IMR-90 (cell line): ENCODE results near the gene RADX. TPM values are rescaled to one million over a fixed set of nuclear protein-coding genes. Genes with fewer than 3 reads are reported as not detected.
A peak's percentile ranks its signal among the peaks of the same experiment; 100 is the strongest.

Experiments
- ATAC-seq: fragments of 200-7000 bp; cut with Tn5 transposase; 2 replicates; pipeline ENCODE4 v1.9.1; 2020; ENCODE audit warnings: low read depth, mild to moderate bottlenecking, moderate library complexity
- BruUV-seq: library from RNA; stranded (reverse); fragments of 400-500 nt; replicated peaks from 2 replicates; lab custom pipeline; 2021; lab: Mats Ljungman, UMichigan
- CTCF ChIA-PET: fragments of 300-600 bp; formaldehyde crosslinking; extraction: SDS; loops from one replicate; lab custom pipeline; 2021; ENCODE audit warnings: antibody characterized with exemption; lab: Yijun Ruan, JAX
- POLR2A ChIA-PET: fragments of 300-600 bp; sonication (Branson Sonifier 250); formaldehyde crosslinking; loops from one replicate; lab custom pipeline; 2022; ENCODE audit warnings: antibody characterized with exemption; ENCODE audit not compliant: unreplicated experiment; lab: Charles Lee
- DNase-seq: peaks from one replicate; pipeline ENCODE4 v3.0.0; 2013
- H2AFZ ChIP-seq: replicated peaks from 2 replicates; pipeline ENCODE3; 2013; ENCODE audit warnings: low read length, mild to moderate bottlenecking; ENCODE audit not compliant: poor library complexity
- H2AK5ac ChIP-seq: 2 replicates; pipeline ENCODE4 v1.6.1; 2013; ENCODE audit warnings: low read depth, low read length, inconsistent platforms
- H2AK9ac ChIP-seq: replicated peaks from 2 replicates; pipeline ENCODE3; 2013; ENCODE audit warnings: mild to moderate bottlenecking, low read depth, low read length, moderate library complexity; ENCODE audit not compliant: poor library complexity
- H2BK120ac ChIP-seq: 2 replicates; pipeline ENCODE4 v1.6.1; 2013; ENCODE audit warnings: low read depth, low read length, inconsistent platforms
- H2BK15ac ChIP-seq: 3 replicates; pipeline ENCODE4 v1.6.1; 2013; ENCODE audit warnings: low read depth, low read length, inconsistent platforms
- H2BK20ac ChIP-seq: 2 replicates; pipeline ENCODE4 v1.6.1; 2013; ENCODE audit warnings: low read depth, mild to moderate bottlenecking, inconsistent platforms, low read length, moderate library complexity
- H2BK5ac ChIP-seq: 2 replicates; pipeline ENCODE4 v1.6.1; 2013; ENCODE audit warnings: mild to moderate bottlenecking, low read depth, low read length, inconsistent platforms; ENCODE audit not compliant: poor library complexity, severe bottlenecking
- H3K14ac ChIP-seq: replicated peaks from 2 replicates; pipeline ENCODE4 v1.6.1; 2013; ENCODE audit warnings: low read depth, low read length, inconsistent platforms
- H3K18ac ChIP-seq: 2 replicates; pipeline ENCODE4 v1.6.1; 2013; ENCODE audit warnings: low read depth, low read length, control low read depth
- H3K23ac ChIP-seq: 2 replicates; pipeline ENCODE4 v1.6.1; 2013; ENCODE audit warnings: low read depth, low read length, inconsistent platforms
- H3K27ac ChIP-seq: 2 replicates; pipeline ENCODE4 v1.5.1; 2013; ENCODE audit warnings: mild to moderate bottlenecking, control low read depth, low read length; ENCODE audit not compliant: insufficient read depth
- H3K27me3 ChIP-seq: 2 replicates; pipeline ENCODE4 v1.6.1; 2013; ENCODE audit warnings: low read length; ENCODE audit not compliant: control insufficient read depth, insufficient read depth
- H3K36me3 ChIP-seq: 2 replicates; pipeline ENCODE4 v1.6.1; 2013; ENCODE audit warnings: low read length, mixed read lengths; ENCODE audit not compliant: control insufficient read depth, insufficient read depth
- H3K4ac ChIP-seq: 2 replicates; pipeline ENCODE4 v1.6.1; 2013; ENCODE audit warnings: low read depth, low read length, inconsistent platforms
- H3K4me1 ChIP-seq: 2 replicates; pipeline ENCODE4 v1.6.1; 2013; ENCODE audit warnings: low read length, mixed read lengths; ENCODE audit not compliant: control insufficient read depth, insufficient read depth
- H3K4me2 ChIP-seq: 2 replicates; pipeline ENCODE4 v1.6.1; 2013; ENCODE audit warnings: low read depth, mild to moderate bottlenecking, control low read depth, low read length, moderate library complexity
- H3K4me3 ChIP-seq: 2 replicates; pipeline ENCODE4 v1.5.1; 2013; ENCODE audit warnings: low read depth, mild to moderate bottlenecking, control low read depth, low read length, moderate library complexity; ENCODE audit not compliant: insufficient read depth
- H3K56ac ChIP-seq: 2 replicates; pipeline ENCODE4 v1.6.1; 2013; ENCODE audit warnings: low read length, inconsistent platforms; ENCODE audit not compliant: insufficient read depth; ENCODE audit errors: extremely low read depth
- H3K79me1 ChIP-seq, 2 experiments: 2 replicates each; pipeline ENCODE4 v1.6.1; 2013; ENCODE audit warnings: low read length in 2 of 2, inconsistent platforms in 1 of 2, low read depth in 1 of 2
- H3K9ac ChIP-seq: 2 replicates; pipeline ENCODE4 v1.6.1; 2013; ENCODE audit warnings: low read depth, low read length, control low read depth
- H3K9me1 ChIP-seq: 2 replicates; pipeline ENCODE4 v1.6.1; 2013; ENCODE audit warnings: low read length, inconsistent platforms; ENCODE audit not compliant: insufficient read depth
- H3K9me3 ChIP-seq: 2 replicates; pipeline ENCODE4 v1.6.1; 2013; ENCODE audit warnings: low read length; ENCODE audit not compliant: control insufficient read depth, insufficient read depth
- H4K20me1 ChIP-seq: 2 replicates; pipeline ENCODE4 v1.6.1; 2013; ENCODE audit warnings: low read length, inconsistent platforms; ENCODE audit not compliant: insufficient read depth
- H4K5ac ChIP-seq: 2 replicates; pipeline ENCODE4 v1.6.1; 2013; ENCODE audit warnings: mild to moderate bottlenecking, low read depth, low read length, control low read depth
- H4K8ac ChIP-seq, 2 experiments: 2 replicates each; pipeline ENCODE4 v1.6.1; 2013; ENCODE audit warnings: low read depth in 2 of 2, low read length in 2 of 2, control low read depth in 1 of 2, inconsistent platforms in 1 of 2
- H4K91ac ChIP-seq: 2 replicates; pipeline ENCODE4 v1.6.1; 2013; ENCODE audit warnings: low read depth, low read length, inconsistent platforms; ENCODE audit not compliant: insufficient read depth
- BHLHE40 ChIP-seq: fragments of 150-350 bp; IDR thresholded peaks from 2 replicates; pipeline ENCODE4 v1.6.1; 2016; ENCODE audit warnings: mild to moderate bottlenecking, low read depth, low read length
- CEBPB ChIP-seq: IDR thresholded peaks from 2 replicates; pipeline ENCODE4 v1.6.1; 2012; ENCODE audit warnings: low read depth, low read length, improper control_type of control experiment
- CHD1 ChIP-seq: IDR thresholded peaks from 2 replicates; pipeline ENCODE4 v1.6.1; 2012; ENCODE audit warnings: low read depth, low read length, improper control_type of control experiment
- ELK1 ChIP-seq: fragments of 150-350 bp; IDR thresholded peaks from 2 replicates; pipeline ENCODE4 v1.6.1; 2016; ENCODE audit warnings: low read depth, mild to moderate bottlenecking, low read length, moderate library complexity, borderline replicate concordance
- FOS ChIP-seq: fragments of 150-350 bp; IDR thresholded peaks from 2 replicates; pipeline ENCODE4 v1.6.1; 2016; ENCODE audit warnings: low read depth, low read length
- MAFK ChIP-seq: IDR thresholded peaks from 2 replicates; pipeline ENCODE4 v1.6.1; 2012; ENCODE audit warnings: low read depth, low read length, improper control_type of control experiment
- MAZ ChIP-seq: IDR thresholded peaks from 2 replicates; pipeline ENCODE4 v1.6.1; 2012; ENCODE audit warnings: low read depth, mild to moderate bottlenecking, low read length, improper control_type of control experiment, moderate library complexity, borderline replicate concordance
- MXI1 ChIP-seq: IDR thresholded peaks from 2 replicates; pipeline ENCODE4 v1.6.1; 2012; ENCODE audit warnings: low read depth, mild to moderate bottlenecking, low read length, moderate library complexity, borderline replicate concordance
- NFE2L2 ChIP-seq: fragments of 150-350 bp; IDR thresholded peaks from 2 replicates; pipeline ENCODE4 v1.6.1; 2016; ENCODE audit warnings: low read depth, mild to moderate bottlenecking, low read length
- POLR2A ChIP-seq: IDR thresholded peaks from 2 replicates; pipeline ENCODE4 v1.6.1; 2012; ENCODE audit warnings: mild to moderate bottlenecking, low read depth, low read length
- RAD21 ChIP-seq: IDR thresholded peaks from 2 replicates; pipeline ENCODE4 v1.6.1; 2012; ENCODE audit warnings: low read length, improper control_type of control experiment
- RCOR1 ChIP-seq: IDR thresholded peaks from 2 replicates; pipeline ENCODE4 v1.6.1; 2012; ENCODE audit warnings: mild to moderate bottlenecking, low read length, improper control_type of control experiment; ENCODE audit not compliant: insufficient replicate concordance
- RFX5 ChIP-seq: IDR thresholded peaks from 2 replicates; pipeline ENCODE4 v1.8.0; 2012; ENCODE audit warnings: low read depth, mild to moderate bottlenecking, low read length, moderate library complexity
- SMC3 ChIP-seq: fragments of 150-350 bp; IDR thresholded peaks from 2 replicates; pipeline ENCODE4 v1.6.1; 2016; ENCODE audit warnings: low read depth, mild to moderate bottlenecking, antibody characterized with exemption, low read length, moderate library complexity
- USF2 ChIP-seq: fragments of 150-350 bp; IDR thresholded peaks from 2 replicates; pipeline ENCODE4 v1.6.1; 2017; ENCODE audit warnings: mild to moderate bottlenecking, antibody characterized with exemption, low read length, low read depth
- WGBS, 2 experiments: methylation state at CpG; one replicate each; pipeline versions ENCODE4 v1.1.5 to v1.1.7; 2013; ENCODE audit warnings: missing lambda C conversion rate in 2 of 2; ENCODE audit not compliant: insufficient read length in 1 of 2; ENCODE audit errors: extremely low coverage in 2 of 2; 5-methylcytosine and 5-hydroxymethylcytosine counted together
- dilution Hi-C: fragments of 300-500 bp; cut with HindIII; formaldehyde crosslinking; loops from one replicate; pipeline ENCODE4 v1.14.3; 2018; ENCODE audit warnings: low sequenced_read_pairs; ENCODE audit not compliant: unreplicated experiment
- in situ Hi-C: fragments of 300-500 bp; cut with MboI; formaldehyde crosslinking; loops from 3 replicates; pipeline ENCODE4 v1.14.3; 2019; ENCODE audit warnings: low sequenced_read_pairs, inconsistent platforms, mixed read lengths
- intact Hi-C: fragments of 100-400 bp; cut with micrococcal nuclease; formaldehyde crosslinking; loops from 2 replicates; pipeline ENCODE4 v1.10.0; 2022
- polyA plus RNA-seq, 3 experiments: library from polyadenylated mRNA; depleted of rRNA; stranded (reverse); fragments of >200 nt; gene quantifications; 2 replicates each; pipeline ENCODE4 v1.2.3, GENCODE V29; 2012; ENCODE audit warnings: low replicate concordance in 1 of 3
- total RNA-seq: library from RNA; depleted of rRNA; stranded (reverse); fragments of >200 nt; gene quantifications from 2 replicates; pipeline ENCODE4 v1.2.3, GENCODE V29; 2012
- TF ChIP-seq, protein P1 (sequence below): conservative IDR thresholded peaks from 2 replicates; pipeline ENCODE4 v1.5.1; 2012; ENCODE audit warnings: mild to moderate bottlenecking, low read depth, low read length, improper control_type of control experiment

RADX gene
- total and polyA plus RNA-seq, 2 of the 4 experiments (the other 2 are of a cell fraction): 1.6 to 1.8 TPM

GRCh38 chrX:106670631-106671030, 58.9 kb downstream of the RADX start:
- Histone ChIP-seq H3K4me2 (no peak overlapping the region), H3K14ac (no peak overlapping the region), H2AK5ac (no peak overlapping the region), H3K4me1 (no peaks in the 10 kb centered on the region), H3K4ac (no peak overlapping the region), H3K36me3 (no peaks in the 10 kb centered on the region), H4K91ac (no peak overlapping the region), H3K9ac (no peak overlapping the region), H4K5ac (no peak overlapping the region), H3K4me3 (no peak overlapping the region), H3K18ac (no peak overlapping the region), H3K9me3 (no peaks in the 10 kb centered on the region), H3K23ac (no peak overlapping the region), H2AK9ac (no peak overlapping the region), H3K56ac (no peak overlapping the region), H2BK15ac (no peak overlapping the region), H2BK120ac (no peak overlapping the region), H4K8ac (no peak overlapping the region), H2AFZ (no peak overlapping the region), H3K79me1 (no peaks in the 10 kb centered on the region), H3K27ac (no peak overlapping the region), H4K20me1 (no peaks in the 10 kb centered on the region), H3K9me1 (no peaks in the 10 kb centered on the region), H3K27me3 (peaks cover 3% of the 10 kb centered on the region), H2BK20ac (no peak overlapping the region), H2BK5ac (no peak overlapping the region)
- ChIA-PET POLR2A (no interaction called here), CTCF (interaction anchor here (0.6 kb wide), 1 partner anchor 113 kb away, joined by 4 read pairs; no protein-coding TSS in a partner anchor)
- BruUV-seq: no TSS peak
- dilution Hi-C loops (no loop called here), intact Hi-C loops (no loop called here), in situ Hi-C loops (no loop called here)
- no CpG with 5 or more reads among the region's 1 CpG for WGBS, 2 experiments
- ATAC-seq (no peak), DNase-seq (peak; percentile 52)
- no peak for TF ChIP-seq POLR2A
- no peak for TF ChIP-seq RAD21
- no peak for TF ChIP-seq SMC3
- TF ChIP-seq RCOR1: no peak
- TF ChIP-seq FOS: no peak
- no peak for TF ChIP-seq USF2
- TF ChIP-seq MAFK: no peak
- no peak for TF ChIP-seq CHD1
- TF ChIP-seq MAZ: no peak
- TF ChIP-seq, protein P1, sequence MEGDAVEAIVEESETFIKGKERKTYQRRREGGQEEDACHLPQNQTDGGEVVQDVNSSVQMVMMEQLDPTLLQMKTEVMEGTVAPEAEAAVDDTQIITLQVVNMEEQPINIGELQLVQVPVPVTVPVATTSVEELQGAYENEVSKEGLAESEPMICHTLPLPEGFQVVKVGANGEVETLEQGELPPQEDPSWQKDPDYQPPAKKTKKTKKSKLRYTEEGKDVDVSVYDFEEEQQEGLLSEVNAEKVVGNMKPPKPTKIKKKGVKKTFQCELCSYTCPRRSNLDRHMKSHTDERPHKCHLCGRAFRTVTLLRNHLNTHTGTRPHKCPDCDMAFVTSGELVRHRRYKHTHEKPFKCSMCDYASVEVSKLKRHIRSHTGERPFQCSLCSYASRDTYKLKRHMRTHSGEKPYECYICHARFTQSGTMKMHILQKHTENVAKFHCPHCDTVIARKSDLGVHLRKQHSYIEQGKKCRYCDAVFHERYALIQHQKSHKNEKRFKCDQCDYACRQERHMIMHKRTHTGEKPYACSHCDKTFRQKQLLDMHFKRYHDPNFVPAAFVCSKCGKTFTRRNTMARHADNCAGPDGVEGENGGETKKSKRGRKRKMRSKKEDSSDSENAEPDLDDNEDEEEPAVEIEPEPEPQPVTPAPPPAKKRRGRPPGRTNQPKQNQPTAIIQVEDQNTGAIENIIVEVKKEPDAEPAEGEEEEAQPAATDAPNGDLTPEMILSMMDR: no peak
- TF ChIP-seq MXI1: no peak
- no peak for TF ChIP-seq BHLHE40
- no peak for TF ChIP-seq NFE2L2
- no peak for TF ChIP-seq CEBPB
- no peak for TF ChIP-seq RFX5
- TF ChIP-seq ELK1: no peak
